ENCODE data around the gene GAB2. TPM values are rescaled to one million over a fixed set of nuclear protein-coding genes. Genes with fewer than 3 reads are reported as not detected.

The GAB2 gene
- total and polyA plus RNA-seq, 2 experiments from 2014 or later = 4.9 to 10.2 TPM

DNA sequence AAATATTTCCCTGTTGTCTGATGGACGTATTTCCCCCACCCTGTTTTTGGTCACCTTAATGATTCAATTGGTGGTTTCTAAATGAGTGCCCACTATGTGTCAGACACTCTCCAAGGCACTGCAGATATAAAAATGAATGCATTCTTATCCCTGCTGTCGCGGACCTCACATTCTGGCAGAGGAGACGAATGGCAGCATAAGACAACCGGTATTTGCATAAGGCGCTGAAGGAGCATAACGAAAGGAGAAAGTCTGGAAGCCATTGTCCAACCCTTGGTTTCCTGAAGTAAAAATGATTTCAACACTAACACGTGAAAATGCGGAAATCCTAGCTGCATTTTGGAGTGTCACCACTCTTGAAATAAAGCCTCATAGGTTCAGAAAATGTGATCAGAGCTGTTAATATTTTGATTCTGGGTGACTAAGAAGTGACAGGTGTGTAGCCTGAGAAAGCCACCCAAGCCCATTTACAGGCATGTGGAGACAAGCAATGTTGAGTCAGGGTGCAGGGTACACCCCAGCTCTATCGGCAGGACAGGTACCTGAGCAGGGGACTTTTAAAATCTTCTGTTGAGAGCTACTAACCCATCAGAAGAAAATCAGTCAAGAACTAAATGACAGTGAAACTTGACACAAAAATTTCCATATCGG is 10.1 kb upstream of the GAB2 start:
- TF ChIP-seq, protein P1, sequence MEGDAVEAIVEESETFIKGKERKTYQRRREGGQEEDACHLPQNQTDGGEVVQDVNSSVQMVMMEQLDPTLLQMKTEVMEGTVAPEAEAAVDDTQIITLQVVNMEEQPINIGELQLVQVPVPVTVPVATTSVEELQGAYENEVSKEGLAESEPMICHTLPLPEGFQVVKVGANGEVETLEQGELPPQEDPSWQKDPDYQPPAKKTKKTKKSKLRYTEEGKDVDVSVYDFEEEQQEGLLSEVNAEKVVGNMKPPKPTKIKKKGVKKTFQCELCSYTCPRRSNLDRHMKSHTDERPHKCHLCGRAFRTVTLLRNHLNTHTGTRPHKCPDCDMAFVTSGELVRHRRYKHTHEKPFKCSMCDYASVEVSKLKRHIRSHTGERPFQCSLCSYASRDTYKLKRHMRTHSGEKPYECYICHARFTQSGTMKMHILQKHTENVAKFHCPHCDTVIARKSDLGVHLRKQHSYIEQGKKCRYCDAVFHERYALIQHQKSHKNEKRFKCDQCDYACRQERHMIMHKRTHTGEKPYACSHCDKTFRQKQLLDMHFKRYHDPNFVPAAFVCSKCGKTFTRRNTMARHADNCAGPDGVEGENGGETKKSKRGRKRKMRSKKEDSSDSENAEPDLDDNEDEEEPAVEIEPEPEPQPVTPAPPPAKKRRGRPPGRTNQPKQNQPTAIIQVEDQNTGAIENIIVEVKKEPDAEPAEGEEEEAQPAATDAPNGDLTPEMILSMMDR (IDR thresholded peaks at IDR 0.05; ENCODE audit: poor library complexity) = no peak
- TF ChIP-seq EZH2phosphoT487 (IDR thresholded peaks at IDR 0.05; ENCODE audit: low read depth, severe bottlenecking, unreplicated experiment) (no peak), EZH2 (IDR thresholded peaks at IDR 0.05; ENCODE audit: borderline replicate concordance) (no peak)
- no peak for DNase-seq (ENCODE audit: low spot score)
- no peak overlapping the region for H3K4me3 ChIP-seq
- H4K20me1 ChIP-seq (ENCODE audit: insufficient read depth, poor library complexity, severe bottlenecking) = no peaks in the 10 kb centered on the region
- H3K36me3 ChIP-seq (replicated peaks; ENCODE audit: insufficient read depth, low read depth) = no peaks in the 10 kb centered on the region
- no peak overlapping the region for H3K4me2 ChIP-seq
- no peak overlapping the region for H3K27ac ChIP-seq
- no peaks in the 10 kb centered on the region for H3K27me3 ChIP-seq
- no peaks in the 10 kb centered on the region for H3K9me3 ChIP-seq (ENCODE audit: low read depth)
- 92% methylated on average over 11 of the region's 11 CpGs for WGBS (ENCODE audit: low lambda C conversion rate, missing lambda C conversion rate)
- H2AFZ ChIP-seq = no peak overlapping the region
- H3K79me2 ChIP-seq = no peaks in the 10 kb centered on the region
- H3K4me1 ChIP-seq (ENCODE audit: insufficient read depth) = no peaks in the 10 kb centered on the region
- no peaks in the 10 kb centered on the region for H3K9me2 ChIP-seq (replicated peaks; ENCODE audit: insufficient read depth)

DNA sequence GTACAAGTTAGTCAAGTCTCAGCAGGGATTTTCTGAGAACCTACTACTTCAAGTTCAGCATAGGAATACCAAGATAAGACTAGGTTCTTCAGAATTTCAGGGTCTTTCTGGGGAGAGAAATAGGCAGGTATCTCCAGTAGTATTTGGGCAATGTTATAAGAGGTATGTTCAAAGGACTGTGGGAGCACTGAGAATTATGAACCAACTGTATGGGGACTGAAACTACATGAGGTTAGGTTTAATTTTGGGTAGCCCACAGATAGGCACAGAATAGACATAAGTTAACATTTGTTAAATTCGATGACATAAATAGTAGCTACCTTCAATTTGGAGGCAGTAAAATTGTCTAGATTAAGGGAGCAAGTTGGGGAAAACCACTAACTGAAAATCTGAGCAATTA is 9.2 kb upstream of the GAB2 start:
- Histone ChIP-seq H3K79me2 (no peaks in the 10 kb centered on the region), H3K9me2 (replicated peaks; ENCODE audit: insufficient read depth) (no peaks in the 10 kb centered on the region), H3K4me1 (ENCODE audit: insufficient read depth) (no peaks in the 10 kb centered on the region), H3K4me3 (no peak overlapping the region), H3K27ac (no peak overlapping the region), H3K4me2 (no peak overlapping the region), H3K27me3 (no peaks in the 10 kb centered on the region), H4K20me1 (ENCODE audit: insufficient read depth, poor library complexity, severe bottlenecking) (no peaks in the 10 kb centered on the region), H2AFZ (no peak overlapping the region), H3K9me3 (ENCODE audit: low read depth) (no peaks in the 10 kb centered on the region), H3K36me3 (replicated peaks; ENCODE audit: insufficient read depth, low read depth) (no peaks in the 10 kb centered on the region)
- TF ChIP-seq EZH2phosphoT487 (IDR thresholded peaks at IDR 0.05; ENCODE audit: low read depth, severe bottlenecking, unreplicated experiment) (no peak), EZH2 (IDR thresholded peaks at IDR 0.05; ENCODE audit: borderline replicate concordance) (no peak)
- TF ChIP-seq, protein P1 (IDR thresholded peaks at IDR 0.05; ENCODE audit: poor library complexity) = no peak
- WGBS (ENCODE audit: low lambda C conversion rate, missing lambda C conversion rate) = 96% methylated on average over 1 of the region's 1 CpG
- no peak for DNase-seq (ENCODE audit: low spot score)

DNA sequence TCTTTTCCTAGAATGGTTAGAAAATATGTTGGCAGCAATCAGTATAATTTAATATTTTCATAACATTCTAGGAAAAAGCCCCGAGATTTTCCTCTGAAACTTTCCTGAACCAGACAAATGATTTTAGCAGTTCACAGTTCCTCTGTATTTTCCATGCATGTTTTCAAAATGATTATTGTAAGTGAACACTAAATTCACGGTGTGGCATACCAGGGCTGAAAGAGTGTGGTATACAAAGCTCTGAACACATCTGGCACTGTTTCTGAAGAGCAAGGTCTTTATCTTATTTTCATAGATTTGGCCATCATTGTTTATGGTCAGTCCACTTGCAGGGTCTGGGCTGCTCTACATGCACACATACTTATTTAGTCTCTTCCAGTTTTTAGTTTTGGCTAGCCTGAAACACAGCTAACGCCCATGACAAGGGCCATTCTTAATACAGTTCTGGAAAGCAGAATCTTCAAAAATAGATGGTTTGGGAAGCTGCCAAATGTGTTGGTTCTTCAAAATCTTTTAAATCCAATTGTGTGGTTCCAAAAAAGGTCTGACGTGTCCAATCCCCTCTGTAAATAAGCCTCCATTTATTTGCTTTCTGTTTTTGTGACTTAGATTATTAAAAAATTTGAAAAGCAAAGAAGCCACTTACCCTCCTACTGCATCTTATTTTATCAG is 7.9 kb upstream of the GAB2 start:
- Histone ChIP-seq H3K4me1 (ENCODE audit: insufficient read depth) (no peaks in the 10 kb centered on the region), H3K27ac (peak overlapping the region; percentile 62), H4K20me1 (ENCODE audit: insufficient read depth, poor library complexity, severe bottlenecking) (no peaks in the 10 kb centered on the region), H3K27me3 (no peaks in the 10 kb centered on the region), H3K9me2 (replicated peaks; ENCODE audit: insufficient read depth) (no peaks in the 10 kb centered on the region), H3K9me3 (ENCODE audit: low read depth) (no peaks in the 10 kb centered on the region), H3K4me3 (no peak overlapping the region), H2AFZ (no peak overlapping the region), H3K79me2 (no peaks in the 10 kb centered on the region), H3K36me3 (replicated peaks; ENCODE audit: insufficient read depth, low read depth) (no peaks in the 10 kb centered on the region), H3K4me2 (no peak overlapping the region)
- no peak for DNase-seq (ENCODE audit: low spot score)
- WGBS (ENCODE audit: low lambda C conversion rate, missing lambda C conversion rate) = 90% methylated on average over 4 of the region's 4 CpGs
- TF ChIP-seq, protein P1 (IDR thresholded peaks at IDR 0.05; ENCODE audit: poor library complexity) = no peak

Data from hepatocyte (in vitro differentiated cells).